Hindlimb muscle (tissue), 1 donor: ENCODE results near the gene DCAF4L1. TPM values are rescaled to one million over a fixed set of nuclear protein-coding genes. Genes with fewer than 3 reads are reported as not detected.

Source experiments
- DNase-seq: peaks from one replicate; pipeline ENCODE4 v3.0.0-alpha.2; 2013
- polyA plus RNA-seq: library from polyadenylated mRNA; unstranded; fragments of 120-200 nt; gene quantifications from one replicate; pipeline ENCODE4 v1.2.1, GENCODE V29; 2013; ENCODE audit not compliant: insufficient read length

DCAF4L1 gene
- polyA plus RNA-seq, 1 donor, result 0.34 TPM

DNA sequence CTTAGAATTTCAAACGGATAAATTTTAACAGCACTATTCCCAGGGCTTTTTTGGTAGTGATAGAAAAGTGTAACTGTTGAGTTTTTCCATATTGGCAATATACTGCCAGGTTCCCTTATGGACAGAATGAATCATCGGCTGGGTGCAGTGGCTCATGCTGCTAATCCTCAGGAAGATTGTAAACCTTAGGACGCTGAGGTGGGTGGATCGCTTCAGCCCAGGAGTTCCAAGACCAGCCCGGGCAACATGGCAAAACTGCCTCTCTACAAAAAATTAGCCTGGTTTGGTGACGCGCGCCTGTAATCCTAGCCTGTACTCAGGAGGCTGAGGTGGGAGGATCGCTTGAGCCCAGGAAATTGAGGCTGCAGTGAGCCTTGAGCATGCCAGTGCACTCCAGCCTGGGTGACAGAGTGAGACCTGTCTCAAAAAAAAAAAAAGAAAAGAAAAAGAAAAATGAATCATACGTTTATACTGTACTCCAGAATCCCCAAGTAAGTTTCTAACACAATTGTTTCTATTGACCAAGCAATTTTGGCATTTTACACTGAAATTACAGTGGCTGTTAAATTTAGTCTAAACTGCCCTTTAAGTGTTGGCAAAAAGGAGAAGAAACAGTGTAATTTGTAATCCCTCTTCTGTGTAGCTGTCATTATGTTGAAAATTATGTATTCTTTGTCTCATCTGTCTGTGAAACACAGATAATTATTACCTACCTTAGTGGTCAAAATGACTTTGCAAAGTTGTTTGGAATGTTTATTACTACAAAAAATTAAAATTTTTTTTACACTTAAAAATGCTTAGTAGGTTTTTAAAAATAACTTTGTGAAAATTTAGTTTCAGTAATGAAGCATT, 10.6 kb downstream of the DCAF4L1 start:
- no peak for DNase-seq

DNA sequence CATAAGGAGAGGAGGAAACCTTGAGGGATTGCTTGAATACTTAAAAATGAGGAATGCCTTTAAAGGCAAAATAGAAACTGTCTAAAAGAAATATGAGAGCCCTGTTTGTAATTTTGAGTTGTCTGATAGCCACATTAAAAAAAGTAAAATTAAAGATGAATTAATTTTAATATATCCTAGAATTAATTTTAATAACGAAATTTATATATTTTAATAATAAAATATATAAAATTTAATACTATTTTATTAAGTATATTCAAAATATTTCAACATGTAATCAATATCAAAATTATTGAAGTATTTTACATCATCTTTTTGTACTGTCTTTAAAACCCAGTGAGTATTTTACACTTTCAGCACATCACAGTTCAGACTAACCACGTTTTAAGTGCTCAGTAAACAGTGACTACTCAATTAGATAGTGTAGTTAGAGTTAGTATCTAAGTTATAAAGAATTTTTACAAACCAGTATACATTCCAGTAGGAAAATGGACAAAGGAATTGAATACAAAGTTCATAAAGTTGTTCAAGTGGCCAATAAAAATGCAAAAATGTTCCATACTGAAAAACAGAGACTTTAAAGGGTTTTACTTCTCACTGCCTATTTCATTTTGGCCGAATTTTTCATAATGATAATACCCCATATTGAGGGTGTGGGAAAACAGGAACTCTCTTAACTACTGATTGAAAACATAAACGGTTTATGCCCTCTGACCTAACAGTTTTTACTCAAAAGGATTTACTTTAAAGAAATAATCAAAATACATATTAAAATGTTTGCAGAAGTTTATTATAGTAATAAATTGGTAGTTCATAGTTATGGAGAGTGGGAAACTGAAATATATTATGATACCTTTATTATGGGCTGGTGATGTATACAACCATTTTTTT, 11.7 kb downstream of the DCAF4L1 start:
- no peak for DNase-seq

DNA sequence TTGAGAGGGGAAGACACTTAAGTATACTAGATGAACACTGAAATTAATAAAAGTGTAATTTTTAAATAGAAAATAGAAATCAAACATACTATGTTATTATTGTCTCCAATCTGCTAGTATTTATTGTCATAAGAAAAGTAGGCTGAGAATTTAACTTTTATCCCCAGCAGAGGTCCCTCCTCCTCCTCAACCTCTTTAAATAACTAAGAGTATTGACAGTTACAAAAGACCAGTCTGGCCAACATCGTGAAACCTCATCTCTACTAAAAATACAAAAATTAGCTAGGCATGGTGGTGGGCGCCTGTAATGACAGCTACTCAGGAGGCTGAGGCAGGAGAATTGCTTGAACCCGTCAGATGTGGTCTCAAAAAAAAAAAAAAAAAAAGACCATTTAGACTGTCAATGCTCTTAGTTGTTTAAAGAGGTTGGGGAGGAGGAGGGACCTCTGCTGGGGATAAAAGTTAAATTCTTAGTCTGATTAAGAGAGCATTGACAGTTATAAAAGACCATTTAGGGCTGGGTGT, 13.0 kb downstream of the DCAF4L1 start:
- no peak for DNase-seq

DNA sequence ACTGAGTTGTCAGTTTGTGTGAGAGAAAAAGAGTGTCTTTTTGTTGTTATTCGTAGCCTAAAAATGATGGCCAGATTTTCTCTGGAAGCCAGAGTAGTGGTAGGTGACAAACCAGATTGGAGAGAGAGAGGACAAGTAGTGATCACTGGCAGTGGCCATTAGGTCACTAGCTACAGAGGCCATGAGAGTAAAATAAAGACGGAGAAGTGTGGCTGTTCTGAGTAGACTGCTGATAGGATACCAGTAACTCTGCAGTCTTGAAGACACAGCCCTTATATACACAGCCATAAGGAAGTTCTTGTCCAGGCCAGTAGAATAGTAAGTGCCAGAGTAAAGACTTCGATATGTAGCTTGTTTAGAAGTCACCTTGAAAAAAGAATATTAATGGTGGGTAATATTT, 16.5 kb downstream of the DCAF4L1 start:
- no peak for DNase-seq

DNA sequence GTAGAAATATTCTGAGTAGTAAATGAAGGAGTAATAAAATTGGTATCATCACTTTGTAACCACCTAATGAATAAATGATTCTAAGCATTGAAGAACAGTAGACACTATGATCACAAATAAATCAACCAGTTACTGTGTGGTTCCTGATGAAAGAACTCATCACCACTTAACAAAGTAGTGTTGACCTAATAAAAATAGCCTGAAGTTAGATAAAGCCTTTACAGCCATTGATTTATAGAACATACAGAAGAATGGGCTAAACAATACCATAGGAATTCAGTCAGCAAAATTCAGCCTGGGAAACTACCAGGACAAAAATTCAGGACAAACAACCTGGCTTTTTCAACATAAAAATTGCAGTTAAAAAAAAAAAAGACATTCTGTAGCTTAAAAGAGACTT, 17.8 kb downstream of the DCAF4L1 start:
- DNase-seq, result no peak

DNA sequence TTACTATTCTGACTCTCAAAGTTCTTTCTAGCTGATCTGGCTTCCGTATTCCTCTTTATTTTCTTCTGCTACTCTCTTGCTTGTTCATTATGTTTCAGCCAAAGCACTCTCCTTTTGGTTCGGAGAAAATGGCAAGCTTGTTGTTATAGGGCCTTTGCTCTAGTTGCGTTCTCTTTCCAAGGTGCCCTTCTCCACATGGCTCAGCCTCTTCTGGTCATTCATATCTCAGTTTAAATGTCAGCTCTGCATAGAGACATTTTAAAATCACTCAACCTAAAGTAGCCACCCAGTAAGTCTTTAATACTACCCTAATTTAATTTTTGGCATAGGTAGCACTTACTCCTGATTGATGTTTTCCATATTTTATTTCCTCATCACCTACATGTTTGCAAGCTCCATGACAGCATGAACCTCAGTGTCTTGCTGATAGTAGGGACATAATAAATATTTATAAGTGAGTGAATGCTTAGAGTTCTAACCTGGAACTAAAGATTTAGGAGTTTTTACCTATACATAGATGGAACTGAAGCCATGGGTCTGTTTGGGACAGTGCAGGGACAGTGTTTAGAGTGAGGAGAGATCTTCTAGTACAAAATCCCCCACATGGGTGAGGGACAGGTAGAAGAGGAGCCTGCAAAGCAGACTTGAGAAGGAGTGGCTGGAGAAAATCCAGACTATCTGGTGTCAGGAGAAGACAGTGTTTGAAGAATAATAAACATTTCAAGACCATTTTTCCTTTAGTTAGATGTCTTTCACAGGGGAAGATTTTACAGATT, 26.6 kb downstream of the DCAF4L1 start:
- no peak for DNase-seq

DNA sequence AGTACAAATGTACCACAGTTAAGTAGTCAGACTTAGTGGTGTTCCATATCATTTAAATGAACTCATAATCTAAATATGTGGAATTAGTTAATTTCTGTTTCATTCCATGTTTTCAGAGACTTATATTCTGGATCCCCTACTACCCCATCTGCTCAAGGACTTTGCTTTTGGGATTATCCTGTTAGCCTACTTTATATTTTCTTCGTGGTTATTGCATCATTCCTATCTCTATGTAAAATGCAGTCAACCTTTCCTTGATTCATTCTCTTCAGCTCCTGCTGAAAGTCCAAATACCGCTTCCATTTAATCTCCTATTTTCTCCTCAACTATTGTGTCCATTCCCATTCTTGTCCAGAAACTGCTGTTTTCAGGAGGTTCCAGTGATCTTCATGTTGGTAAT, 33.9 kb downstream of the DCAF4L1 start:
- no peak for DNase-seq

DNA sequence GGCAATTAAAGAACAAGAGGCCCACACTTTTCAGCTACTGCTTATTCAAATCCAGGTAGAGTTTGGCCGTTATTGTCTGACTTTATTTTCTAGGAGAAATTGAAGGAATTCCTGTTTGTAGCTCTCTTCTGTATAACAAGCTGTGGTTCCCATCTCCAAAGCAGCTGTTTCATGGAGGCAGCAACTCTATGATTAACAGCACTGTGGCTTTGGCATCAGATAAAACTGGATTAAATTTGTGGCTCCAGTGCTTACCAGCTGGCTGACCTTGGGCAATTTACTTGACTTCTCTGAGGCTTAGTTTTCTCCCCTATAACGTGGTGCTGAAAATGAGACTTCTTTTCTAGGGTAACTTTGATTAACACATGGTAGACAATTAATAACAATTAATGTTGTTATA, 36.9 kb downstream of the DCAF4L1 start:
- no peak for DNase-seq

Other genes with a start within 250 kb of the DCAF4L1 start
- not detected for gene PHOX2B, start 233.0 kb upstream of the DCAF4L1 start, polyA plus RNA-seq
- 17.8 TPM for gene TMEM33, start 46.3 kb upstream of the DCAF4L1 start, polyA plus RNA-seq
- 48.0 TPM for gene SLC30A9, start 8.8 kb downstream of the DCAF4L1 start, polyA plus RNA-seq
- gene BEND4, start 170.9 kb downstream of the DCAF4L1 start, polyA plus RNA-seq, result 0.10 TPM